GM18502 (cell line): ENCODE results near the gene TEX22.

Experiments used
- ATAC-seq: cut with Tn5 transposase; IDR thresholded peaks from one replicate; pipeline ENCODE4 v1.9.1; 2021; ENCODE audit warnings: mild to moderate bottlenecking; ENCODE audit not compliant: unreplicated experiment, poor library complexity

TEX22 gene

DNA sequence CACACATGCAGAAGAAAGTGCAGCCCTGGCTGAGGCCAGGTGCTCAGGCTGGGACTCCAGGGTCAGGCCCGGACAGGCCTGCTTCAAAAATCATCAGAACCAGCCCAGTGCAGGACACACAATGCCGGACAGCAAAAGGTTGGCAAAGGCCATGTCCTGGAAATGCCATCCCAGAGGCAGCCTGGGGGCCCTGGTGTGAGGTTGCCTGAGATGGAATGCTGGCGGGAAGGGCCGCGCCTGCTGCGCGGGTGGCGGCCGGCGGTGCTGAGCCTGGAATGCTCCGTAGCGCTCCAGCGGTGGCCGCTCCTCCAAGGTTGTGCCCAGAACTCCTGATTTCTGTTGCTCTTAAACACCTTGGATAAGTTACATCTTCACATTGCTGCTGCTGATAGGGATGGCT, 54.6 kb downstream of the TEX22 start:
- ATAC-seq, result no peak

DNA sequence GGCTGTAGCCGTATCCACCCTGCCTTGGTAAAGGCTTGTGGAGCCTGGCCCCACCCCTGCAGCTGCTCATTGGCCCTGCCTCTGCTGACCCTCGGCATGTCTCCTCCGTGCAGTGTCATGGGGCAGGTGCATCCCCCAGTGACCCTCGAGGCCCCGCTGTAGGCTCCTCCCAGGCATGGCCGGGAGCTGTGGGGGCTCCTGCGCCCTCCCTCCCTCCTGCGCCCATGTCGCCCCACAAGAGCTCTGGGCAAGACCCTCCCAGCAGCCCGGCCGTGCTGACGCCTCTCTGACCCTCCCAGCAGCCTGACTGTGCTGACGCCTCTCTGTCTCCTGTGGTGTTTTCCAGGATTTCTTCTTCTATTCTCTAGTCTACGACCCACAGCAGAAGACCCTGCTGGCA, 55.5 kb downstream of the TEX22 start:
- no peak for ATAC-seq

DNA sequence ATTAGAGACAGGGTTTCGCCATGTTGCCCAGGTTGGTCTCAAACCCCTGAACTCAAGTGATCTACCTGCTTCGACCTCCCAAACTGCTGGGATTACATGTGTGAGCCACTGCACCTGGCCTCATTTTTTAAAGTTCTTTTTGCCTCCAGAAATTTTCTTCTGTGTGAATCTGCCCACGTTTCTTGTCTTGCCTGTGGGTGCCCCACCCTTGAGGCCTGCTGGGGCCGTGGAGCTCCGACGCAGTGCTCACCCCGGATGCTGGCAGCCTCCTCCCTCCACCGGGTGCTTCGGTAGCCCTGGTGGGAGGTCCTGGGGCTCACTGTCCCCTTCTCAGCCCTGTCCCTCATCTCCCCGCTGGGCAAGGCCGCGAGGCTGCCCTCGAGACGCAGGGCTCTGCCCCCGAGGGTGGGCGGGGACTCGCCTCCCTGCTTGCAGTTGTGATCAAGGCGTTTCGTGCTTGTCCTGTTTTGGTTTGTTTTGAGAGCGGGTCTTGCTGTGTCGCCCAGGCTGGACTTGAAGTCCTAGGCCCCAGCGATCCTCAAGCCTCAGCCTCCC, 56.8 kb downstream of the TEX22 start:
- ATAC-seq, result no peak

DNA sequence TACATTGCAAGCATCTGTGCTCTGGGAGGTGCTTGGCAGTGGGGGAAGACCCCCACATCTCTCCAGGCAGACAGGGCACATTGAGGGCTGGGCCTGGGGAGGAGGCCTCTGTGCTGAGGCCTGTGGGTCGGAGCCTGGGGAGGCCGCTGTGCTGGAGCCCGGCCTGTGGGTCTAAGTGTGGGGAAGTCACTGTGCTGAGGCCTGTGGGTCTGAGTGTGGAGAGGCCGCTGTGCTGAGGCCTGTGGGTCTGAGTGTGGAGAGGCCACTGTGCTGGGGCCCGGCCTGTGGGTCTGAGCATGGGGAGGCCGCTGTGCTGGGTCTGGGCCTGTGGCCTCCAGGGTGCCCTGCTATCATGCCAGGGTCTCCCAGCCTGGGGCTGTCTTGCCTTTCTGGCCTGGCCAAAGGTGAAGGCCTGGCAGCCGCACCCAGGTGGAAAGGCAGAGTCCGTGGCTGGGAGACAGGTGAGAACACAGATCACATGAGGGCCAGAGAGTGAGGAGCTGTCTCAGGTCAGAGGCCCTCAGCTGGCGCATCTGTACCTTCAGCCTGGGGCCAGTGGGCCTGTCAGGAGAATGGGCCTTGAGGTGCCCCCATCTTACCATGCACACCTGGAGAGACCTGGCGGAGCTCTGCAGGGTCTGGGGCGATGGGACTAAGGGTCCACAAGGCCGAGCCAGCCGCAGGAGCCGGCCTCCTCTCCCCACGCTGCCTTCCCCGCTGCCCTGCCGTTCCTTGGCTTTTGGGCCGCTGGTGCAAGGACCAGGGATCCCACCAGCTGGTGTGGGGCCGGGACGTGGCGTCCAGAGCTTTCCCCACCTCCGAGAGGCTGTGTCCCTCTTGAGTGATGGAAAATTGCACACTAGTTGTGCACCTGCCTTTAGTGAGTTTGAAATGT, 57.7 kb downstream of the TEX22 start:
- ATAC-seq, result no peak

DNA sequence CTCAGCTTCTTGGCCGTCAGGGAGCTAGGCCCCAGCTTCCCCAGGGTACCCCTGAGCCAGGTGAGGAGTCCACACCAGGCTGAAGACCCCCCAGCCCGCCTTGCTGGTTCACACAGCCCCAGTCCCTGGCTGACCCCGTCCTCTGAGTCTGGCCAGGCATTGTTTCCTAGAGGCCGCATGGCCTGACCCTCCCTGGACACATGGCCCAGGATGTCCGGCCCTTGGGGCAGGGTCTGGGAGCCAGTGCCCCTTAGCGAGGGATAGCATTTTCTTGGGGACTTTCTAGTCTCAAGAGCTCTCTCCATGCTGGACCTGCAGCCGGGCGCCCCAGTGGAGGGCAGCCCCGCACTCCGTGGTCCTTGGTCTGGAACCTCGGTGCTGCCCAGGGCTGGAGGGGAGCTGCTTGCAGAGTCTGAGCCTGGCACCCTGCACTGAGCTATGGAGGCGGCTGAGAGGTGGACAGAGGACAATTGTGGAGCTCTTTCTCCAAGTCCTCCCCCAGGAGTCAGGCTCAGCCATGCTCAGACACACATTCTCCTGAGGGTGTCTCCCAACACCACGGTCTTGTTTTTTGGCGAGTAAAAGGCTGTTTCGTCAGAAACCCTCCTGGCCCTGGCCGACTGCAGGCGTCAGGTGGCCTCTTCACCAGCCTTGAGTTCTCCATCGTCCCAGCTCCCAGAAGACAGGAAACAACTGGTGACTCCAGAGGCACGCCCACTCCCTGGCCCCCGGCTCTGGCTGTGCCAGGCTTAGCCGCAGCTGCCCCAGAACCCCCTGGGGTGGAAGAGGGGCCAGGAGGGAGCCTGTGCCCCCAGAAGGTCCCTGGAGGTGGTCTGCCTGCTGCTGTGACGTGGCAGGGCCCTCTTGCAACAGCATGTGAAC, 58.6 kb downstream of the TEX22 start:
- no peak for ATAC-seq

DNA sequence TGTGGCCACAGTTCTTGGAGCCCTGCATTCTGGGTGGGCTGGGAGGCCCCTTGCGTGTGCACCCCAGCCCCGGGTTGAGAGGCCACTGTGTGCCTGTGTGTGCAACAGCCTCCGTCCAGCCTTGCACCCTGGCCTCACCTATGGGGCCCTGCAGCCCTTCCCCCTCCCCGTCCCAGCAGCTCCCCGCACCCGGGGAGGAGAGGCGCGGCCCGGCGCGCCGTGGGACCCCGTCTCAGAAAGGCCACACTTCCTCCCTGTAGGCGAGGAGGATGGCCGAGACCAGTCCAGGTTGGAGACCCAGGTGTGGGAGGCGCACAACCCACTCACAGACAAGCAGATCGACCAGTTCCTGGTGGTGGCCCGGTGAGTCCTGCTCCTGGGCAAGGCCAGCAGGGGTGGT, 59.7 kb downstream of the TEX22 start:
- no peak for ATAC-seq

DNA sequence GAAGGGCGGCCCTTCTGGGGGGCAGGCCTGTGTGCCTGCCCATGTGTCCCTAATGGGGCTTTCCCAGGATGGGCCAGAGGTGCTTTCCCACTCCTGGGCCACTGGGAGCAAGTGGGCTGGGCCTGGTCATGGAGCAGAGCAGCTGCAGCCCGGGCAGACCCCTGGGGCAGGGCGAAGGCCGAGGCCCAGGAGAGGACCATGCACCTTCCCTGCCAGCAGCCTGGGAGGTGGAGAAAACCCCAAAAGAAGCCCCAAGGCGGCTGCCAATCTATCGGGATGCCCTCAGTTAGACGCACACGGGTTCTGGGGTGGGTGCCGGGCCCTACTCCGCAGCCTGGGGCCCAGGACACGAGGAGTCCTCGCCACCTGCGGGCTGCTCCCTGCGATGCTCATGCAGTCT, 60.2 kb downstream of the TEX22 start:
- ATAC-seq, result no peak

DNA sequence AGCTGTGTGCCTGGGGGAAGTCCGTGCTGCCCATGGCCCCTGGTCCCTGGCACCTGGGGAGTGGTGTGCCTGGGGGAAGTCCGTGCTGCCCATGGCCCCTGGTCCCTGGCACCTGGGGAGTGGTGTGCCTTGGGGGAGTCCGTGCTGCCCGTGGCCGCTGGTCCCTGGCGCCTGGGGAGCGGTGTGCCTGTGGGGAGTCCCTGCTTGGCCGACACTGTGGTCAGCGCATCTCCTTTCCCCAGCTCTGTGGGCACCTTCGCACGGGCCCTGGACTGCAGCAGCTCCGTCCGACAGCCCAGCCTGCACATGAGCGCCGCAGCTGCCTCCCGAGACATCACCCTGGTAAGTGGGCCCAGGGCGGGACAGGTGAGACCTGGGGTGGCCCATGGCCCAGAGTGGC, 61.8 kb downstream of the TEX22 start:
- ATAC-seq, result no peak

DNA sequence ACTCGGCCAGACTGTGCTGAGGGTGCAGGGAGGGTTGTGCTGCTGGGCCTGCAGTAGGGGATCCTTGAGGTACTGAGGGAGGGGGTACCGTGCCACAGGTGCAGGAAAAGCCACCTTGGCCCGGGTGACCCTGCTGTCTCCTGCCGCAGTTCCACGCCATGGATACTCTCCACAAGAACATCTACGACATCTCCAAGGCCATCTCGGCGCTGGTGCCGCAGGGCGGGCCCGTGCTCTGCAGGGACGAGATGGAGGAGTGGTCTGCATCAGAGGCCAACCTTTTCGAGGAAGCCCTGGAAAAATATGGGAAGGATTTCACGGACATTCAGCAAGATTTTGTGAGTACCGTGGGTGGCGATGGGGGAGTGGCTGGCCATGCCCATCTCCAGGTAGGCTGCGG, 62.3 kb downstream of the TEX22 start:
- no peak for ATAC-seq

DNA sequence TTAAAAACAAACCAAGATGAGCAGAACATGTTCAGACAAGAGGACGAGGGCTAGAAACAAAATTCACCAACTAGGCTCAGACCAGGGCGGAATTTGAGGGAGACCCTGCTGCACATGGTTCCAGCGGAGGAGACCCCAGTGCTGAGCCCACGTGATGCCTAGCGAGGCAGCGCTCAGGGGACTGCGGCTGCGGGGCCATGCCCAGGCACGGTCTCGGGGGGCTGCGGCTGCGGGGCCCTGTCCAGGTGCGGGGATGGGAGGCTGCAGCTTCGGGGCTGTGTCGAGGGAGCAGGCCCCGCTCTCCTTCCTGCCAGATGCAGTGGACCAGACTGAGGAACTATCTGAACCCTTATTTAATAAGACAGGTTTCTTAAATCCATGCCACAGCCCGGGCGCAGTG, 63.6 kb downstream of the TEX22 start:
- no peak for ATAC-seq
